NCI-H524 (cell line): Measurements from ENCODE around the gene NPR1.
"Not testable (repeated sequence)": the region's sequence is repeated elsewhere in the genome, so short reads cannot be mapped to it uniquely, and the experiment has no call there.

ENCODE experiments used
- DNase-seq, 2 experiments: peaks; one replicate each; lab custom pipeline; 2025; lab: John Stamatoyannopoulos, UW

Gene NPR1

GRCh38 chr1:153679337-153680119 lies 1.0 kb downstream of the NPR1 start:
- peak in 1 of 2 experiments; percentile 21 for DNase-seq

DNA sequence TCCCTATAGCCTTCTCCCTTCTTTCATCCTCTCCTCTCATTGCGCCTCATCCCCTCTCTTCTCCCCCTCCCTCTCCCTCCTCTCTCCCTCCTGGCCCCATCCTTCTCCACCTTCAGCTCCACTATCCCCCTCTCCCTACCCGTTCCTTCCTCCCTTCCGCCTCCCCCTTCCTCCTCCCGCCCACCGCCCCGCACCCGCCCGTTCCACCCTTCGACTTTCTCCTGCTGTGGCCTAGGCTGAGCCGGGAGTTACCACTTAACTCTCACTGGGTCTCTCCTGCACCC lies 1.6 kb downstream of the NPR1 start:
- DNase-seq = no peak

GRCh38 chr1:153682730-153683129 lies 4.2 kb downstream of the NPR1 start:
- DNase-seq = no peak

- no peak for DNase-seq
Observed at GRCh38 chr1:153683854-153684253, 5.4 kb downstream of the NPR1 start.

GRCh38 chr1:153684892-153685291 lies 6.4 kb downstream of the NPR1 start:
- DNase-seq = no peak

DNA sequence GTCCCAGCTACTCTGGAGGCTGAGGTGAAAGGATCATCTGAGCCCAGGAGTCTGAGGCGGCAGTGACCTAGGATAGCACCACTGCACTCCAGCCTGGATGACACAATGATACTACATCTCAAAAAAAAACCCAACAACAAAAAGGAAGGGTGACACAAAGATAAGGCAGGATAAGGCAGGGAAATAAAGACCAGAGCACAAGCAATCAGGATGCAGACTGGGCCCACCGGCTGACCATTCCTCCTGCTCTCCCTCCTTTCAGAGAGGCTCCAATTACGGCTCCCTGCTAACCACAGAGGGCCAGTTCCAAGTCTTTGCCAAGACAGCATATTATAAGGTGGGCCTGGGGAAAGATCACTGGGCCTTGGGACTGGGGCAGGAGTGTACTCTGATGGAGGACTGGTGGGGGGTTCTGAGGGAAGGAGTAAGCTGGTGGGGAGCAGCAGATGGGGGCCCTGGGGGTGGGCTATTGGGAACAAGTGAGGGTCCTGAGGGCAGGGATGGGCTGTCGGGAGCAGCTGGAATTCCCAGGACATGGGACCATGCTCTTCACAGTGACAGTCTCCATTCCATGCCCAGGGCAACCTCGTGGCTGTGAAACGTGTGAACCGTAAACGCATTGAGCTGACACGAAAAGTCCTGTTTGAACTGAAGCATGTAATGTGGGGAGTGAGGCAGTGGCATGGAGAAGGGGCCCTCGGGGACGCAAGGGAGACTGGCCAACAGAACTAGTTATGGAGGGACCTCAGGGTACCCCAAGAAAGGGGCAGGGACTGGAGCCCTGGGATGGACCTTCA lies 7.3 kb downstream of the NPR1 start:
- no peak for DNase-seq

GRCh38 chr1:153687346-153688125 lies 9.0 kb downstream of the NPR1 start:
- no peak for DNase-seq

DNA sequence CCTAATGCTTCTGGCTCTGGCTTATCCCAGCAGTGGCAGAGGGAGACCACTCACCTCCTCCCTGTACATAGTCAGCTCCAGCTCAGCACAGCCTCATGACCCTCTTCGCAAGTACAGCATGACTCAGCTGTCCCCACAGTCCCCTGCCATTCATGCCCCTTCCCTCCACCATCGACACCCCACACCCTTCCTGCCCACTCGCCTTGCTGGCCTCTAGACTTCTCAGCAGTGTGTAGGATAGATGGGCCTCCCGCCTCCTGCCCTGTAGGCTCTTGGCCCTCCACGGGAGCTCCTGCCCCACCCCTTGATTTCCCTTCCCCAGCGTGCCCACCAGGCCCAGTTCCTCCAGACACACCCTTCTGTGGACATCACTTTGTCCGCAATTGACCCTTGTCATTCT lies 9.8 kb downstream of the NPR1 start:
- no peak for DNase-seq

DNA sequence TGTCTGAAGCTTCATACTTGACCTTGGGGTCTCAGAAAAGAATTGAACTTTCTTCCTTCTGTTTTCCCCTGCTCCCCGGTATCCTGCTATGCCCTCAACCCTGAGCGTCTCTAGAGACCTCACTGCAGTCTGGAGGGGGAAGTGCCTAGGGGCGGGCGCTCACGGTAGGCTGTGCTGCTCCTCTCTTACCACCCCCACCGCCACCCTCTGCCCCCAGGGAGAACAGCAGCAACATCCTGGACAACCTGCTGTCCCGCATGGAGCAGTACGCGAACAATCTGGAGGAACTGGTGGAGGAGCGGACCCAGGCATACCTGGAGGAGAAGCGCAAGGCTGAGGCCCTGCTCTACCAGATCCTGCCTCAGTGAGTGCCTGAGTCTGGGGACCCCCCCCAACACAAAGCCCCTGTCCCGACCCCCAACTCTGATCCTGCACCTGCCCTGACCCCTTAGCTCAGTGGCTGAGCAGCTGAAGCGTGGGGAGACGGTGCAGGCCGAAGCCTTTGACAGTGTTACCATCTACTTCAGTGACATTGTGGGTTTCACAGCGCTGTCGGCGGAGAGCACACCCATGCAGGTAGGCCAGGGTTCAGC lies 10.3 kb downstream of the NPR1 start:
- DNase-seq = no peak

DNA sequence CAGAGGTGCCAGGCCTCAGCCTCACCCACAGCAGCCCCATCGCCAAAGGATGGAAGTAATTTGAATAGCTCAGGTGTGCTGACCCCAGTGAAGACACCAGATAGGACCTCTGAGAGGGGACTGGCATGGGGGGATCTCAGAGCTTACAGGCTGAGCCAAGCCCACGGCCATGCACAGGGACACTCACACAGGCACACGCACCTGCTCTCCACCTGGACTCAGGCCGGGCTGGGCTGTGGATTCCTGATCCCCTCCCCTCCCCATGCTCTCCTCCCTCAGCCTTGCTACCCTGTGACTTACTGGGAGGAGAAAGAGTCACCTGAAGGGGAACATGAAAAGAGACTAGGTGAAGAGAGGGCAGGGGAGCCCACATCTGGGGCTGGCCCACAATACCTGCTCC lies 15.0 kb downstream of the NPR1 start:
- DNase-seq = no peak

DNA sequence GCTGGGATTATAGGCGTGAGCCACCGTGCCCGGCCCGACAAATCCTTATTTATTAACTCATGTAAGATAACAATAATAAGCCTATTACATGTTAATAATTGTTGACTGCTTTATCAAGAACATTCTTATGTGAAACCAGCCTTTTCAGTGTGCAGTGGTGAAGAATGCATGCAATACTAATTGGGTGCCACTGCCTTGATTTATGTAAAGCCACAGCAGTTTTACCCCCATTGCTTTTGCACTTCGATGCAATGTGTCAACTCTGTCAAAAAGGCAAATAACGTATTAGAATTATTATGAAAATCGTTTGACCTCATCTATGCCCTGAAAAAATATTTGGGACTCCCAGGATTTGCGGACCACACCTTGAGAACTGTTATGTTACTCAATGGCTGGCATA lies 18.3 kb downstream of the NPR1 start:
- no peak for DNase-seq

DNA sequence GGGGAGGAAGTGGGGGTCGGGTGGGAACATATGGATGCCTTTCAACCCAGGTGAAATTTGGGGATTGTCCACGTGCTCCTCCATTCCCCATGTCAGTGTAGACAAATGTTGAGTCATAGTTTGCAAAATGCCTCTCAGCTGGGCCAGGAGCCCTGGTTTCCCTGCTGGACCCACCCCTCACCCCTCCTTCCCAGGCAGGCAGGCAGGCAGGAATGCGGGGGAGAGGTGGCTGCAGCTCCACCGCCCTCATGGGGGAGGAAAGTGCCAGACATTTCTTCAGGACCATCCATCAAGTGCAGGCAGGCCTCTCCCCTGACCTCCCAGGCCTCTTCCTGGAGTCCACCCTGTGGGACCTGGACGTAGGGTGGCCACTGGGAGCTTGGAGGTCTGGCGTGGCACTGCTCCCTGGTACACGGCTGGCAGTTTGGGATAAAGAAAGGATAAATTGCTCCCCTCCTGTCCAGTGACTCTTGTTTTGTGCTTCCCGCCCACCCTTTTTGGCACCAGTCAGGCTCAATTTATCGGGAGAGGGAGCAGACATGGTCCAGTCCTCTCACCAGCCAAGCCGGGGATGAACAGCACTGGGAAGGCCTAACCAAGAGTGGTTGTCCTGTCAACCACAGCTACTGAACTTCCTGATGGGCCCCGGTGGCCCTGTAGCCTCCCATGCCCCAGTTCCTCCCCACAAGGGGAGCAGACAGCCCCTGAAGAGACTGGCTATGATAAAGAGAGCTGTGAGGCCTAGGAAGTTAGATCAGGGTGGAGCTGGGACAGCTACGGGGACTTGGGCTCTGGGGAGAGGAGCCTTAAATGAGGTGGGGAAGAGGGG lies 18.9 kb downstream of the NPR1 start:
- no peak for DNase-seq

GRCh38 chr1:153698020-153698922 lies 19.8 kb downstream of the NPR1 start:
- no peak for DNase-seq

DNA sequence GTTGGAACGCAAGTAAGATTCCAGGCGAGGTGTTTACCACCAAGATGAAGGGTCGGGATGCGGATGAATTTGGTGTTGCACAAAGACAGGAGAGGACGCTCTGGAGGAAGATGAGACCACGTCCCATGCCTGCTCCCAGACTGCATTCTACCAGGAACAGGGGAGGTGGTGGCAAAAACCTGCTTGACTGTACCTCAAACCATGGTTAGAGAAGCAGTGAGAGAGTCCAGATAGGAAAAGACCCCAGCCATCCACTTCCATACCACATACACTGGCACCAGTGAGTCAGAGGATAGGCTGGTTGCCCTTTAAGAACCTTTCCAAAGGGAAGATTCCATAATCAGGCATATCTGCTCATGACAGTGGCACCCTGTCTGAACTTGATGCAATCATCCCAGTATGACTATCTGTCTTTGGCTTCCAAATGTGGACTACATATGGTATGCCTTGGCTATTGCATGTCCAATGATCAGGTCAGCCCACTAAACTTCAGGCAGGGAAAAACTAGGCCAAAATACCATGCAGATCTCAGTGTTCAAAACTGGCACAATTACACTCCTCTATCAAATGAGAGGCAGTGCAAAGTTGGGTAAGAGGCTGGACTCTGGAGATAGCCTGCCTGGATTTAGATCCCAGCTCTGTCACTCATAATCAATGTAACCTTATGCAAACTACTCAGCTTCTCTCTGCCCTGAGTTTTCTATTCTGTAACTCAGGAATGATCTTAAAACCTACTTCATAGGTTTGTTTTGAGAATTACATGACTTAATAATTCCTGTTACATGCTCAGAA lies 20.6 kb downstream of the NPR1 start:
- no peak for DNase-seq

DNA sequence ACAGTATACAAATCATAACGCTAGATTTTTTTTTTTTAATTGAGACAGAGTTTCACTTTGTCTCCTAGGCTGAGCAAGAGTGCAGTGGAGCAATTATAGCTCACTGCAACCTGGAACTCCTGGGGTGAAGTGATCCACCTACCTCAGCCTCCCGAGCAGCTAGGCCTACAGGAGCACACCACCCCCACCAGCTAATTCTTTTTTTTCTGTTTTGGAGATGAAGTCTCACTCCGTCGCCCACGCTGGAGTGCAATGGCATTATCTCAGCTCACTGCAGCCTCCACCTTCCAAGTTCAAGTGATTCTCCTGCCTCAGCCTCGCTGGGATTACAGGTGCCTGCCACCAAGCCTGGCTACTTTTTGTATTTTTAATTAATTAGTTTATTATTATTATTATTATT lies 21.3 kb downstream of the NPR1 start:
- no peak for DNase-seq

DNA sequence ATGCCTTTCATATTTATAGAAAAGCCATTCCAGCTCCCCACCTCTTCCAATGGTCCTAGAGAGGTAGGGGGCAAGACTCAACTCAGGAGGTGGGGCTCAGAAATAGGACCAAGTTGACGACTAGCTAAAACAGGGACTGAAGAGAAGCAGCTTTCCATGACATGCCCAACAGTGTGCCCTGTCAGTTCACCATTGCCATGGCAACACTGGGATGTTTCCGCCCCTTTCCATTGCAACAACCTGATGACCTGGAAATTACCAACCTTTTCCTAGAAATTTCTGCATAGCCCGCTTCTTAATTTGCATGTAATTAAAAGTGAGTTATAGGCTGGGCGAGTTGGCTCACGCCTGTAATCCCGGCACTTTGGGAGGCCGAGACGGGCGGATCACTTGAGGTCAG lies 27.0 kb downstream of the NPR1 start:
- DNase-seq = no peak

DNA sequence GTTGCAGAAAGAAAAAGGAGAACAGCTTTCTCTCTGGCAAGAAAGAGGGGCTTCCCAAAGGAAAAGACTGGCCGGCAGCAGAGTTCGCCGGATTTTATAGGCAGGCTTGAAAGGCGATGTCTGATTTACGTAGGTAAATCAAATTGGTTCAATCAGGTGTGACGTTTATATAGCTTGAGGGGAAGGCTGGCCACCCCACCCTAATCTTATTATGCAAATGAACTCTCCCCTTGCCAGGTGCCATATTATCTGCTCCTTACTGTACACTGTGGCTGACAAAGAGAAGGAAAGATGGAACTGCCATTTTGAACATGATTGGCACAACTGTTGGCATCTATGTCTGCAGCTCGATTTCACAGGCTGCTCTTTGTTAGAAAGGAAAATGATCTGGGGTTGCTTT lies 32.5 kb downstream of the NPR1 start:
- no peak for DNase-seq

- not testable (repeated sequence) for DNase-seq
Observed at GRCh38 chr1:153716211-153716610, 37.7 kb downstream of the NPR1 start.

GRCh38 chr1:153717330-153717729 lies 38.8 kb downstream of the NPR1 start:
- no peak for DNase-seq

DNA sequence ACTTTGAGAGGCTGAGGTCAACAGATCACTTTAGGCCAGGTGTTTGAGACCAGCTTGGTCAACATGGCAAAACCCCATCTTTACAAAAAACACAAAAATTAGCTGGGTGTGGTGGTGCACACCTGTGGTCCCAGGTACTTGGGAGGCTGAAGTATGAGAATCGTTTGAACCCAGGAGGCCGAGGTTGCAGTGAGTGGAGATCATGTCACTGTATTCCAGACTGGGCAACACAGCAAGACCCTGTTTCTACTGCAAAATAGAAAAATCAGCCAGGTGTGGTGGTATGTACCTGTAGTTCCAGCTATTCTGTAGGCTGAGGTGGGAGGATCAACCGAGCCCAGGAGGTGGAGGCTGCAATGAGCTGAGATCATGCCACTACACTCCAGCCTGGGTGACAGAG lies 45.2 kb downstream of the NPR1 start:
- DNase-seq = no peak
